Neural cell (in vitro differentiated cells): ENCODE measurements around the gene USP25.

Experiments
- CTCF ChIP-seq: fragments of 450-650 bp; IDR thresholded peaks from 2 replicates; pipeline ENCODE4 v1.5.1; 2014; ENCODE audit warnings: antibody characterized with exemption, mild to moderate bottlenecking, moderate library complexity; ENCODE audit not compliant: poor library complexity, severe bottlenecking
- EZH2 ChIP-seq: fragments of 200-600, 300-800 bp; shearing (Covaris generic), sonication (generic); IDR thresholded peaks from 2 replicates; pipeline ENCODE4 v1.6.1; 2014; ENCODE audit warnings: antibody characterized with exemption, low read length, borderline replicate concordance, mild to moderate bottlenecking; ENCODE audit not compliant: insufficient read depth, poor library complexity, severe bottlenecking
- POLR2AphosphoS5 ChIP-seq: IDR thresholded peaks from 2 replicates; pipeline ENCODE4 v1.6.1; 2012
- REST ChIP-seq: IDR thresholded peaks from 2 replicates; pipeline ENCODE4 v1.6.1; 2012; ENCODE audit warnings: borderline replicate concordance
- SMC3 ChIP-seq: fragments of 450-650 bp; conservative IDR thresholded peaks from 2 replicates; pipeline ENCODE4 v1.6.1; 2014; ENCODE audit warnings: antibody characterized with exemption, mild to moderate bottlenecking, moderate library complexity; ENCODE audit not compliant: poor library complexity
- TAF1 ChIP-seq: IDR thresholded peaks from 2 replicates; pipeline ENCODE4 v1.6.1; 2012; ENCODE audit warnings: low read depth

- TF ChIP-seq CTCF (no peak), EZH2 (no peak), POLR2AphosphoS5 (no peak), SMC3 (no peak), TAF1 (no peak), REST (no peak)
These were observed 37.1 kb upstream of the USP25 start for GRCh38 chr21:15692711-15693110.
